ENCODE data around the gene ZNF622.

ZNF622 gene

DNA sequence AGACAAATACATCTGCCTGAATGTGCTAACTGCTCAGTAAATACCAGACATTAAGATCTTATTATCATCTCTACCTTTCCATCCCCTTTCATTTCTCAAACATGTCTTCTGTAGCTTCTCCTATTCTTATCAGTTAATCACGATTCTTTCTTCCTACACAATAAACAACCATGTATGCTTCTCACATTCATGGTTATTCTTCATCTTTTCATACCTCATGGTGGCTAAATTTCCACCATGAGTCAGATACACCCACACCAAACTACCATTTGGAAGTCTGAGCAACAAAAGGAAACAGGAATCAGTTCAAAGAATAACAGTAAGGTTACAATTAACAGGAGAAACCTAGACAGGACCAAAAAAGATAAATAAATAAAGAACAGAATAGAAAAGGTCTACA is 7.7 kb downstream of the ZNF622 start:
- peaks cover 28% of the 10 kb centered on the region for H3K79me2 ChIP-seq (ENCODE audit: low read length)
- H3K4me1 ChIP-seq (ENCODE audit: low read length): peaks cover 12% of the 10 kb centered on the region
- no peak overlapping the region for H2AFZ ChIP-seq (ENCODE audit: low read depth, low read length)
- no peak overlapping the region for H3K27ac ChIP-seq (ENCODE audit: low read length)
- H3K9me3 ChIP-seq (ENCODE audit: insufficient read depth, low read length): no peaks in the 10 kb centered on the region
- TF ChIP-seq EZH2phosphoT487 (IDR thresholded peaks at IDR 0.05; ENCODE audit: low read depth): no peak
- TF ChIP-seq, protein P1, sequence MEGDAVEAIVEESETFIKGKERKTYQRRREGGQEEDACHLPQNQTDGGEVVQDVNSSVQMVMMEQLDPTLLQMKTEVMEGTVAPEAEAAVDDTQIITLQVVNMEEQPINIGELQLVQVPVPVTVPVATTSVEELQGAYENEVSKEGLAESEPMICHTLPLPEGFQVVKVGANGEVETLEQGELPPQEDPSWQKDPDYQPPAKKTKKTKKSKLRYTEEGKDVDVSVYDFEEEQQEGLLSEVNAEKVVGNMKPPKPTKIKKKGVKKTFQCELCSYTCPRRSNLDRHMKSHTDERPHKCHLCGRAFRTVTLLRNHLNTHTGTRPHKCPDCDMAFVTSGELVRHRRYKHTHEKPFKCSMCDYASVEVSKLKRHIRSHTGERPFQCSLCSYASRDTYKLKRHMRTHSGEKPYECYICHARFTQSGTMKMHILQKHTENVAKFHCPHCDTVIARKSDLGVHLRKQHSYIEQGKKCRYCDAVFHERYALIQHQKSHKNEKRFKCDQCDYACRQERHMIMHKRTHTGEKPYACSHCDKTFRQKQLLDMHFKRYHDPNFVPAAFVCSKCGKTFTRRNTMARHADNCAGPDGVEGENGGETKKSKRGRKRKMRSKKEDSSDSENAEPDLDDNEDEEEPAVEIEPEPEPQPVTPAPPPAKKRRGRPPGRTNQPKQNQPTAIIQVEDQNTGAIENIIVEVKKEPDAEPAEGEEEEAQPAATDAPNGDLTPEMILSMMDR (IDR thresholded peaks at IDR 0.05; ENCODE audit: low read depth, low read length): no peak
- no peak overlapping the region for H3K4me2 ChIP-seq (ENCODE audit: low read length)
- peaks cover 16% of the 10 kb centered on the region for H4K20me1 ChIP-seq (ENCODE audit: insufficient read depth, low read length)
- peaks cover 59% of the 10 kb centered on the region for H3K36me3 ChIP-seq (replicated peaks; ENCODE audit: low read depth, low read length)
- no peak overlapping the region for H3K9ac ChIP-seq (ENCODE audit: low read length)
- H3K4me3 ChIP-seq (ENCODE audit: low read length): no peak overlapping the region
- no peaks in the 10 kb centered on the region for H3K27me3 ChIP-seq (ENCODE audit: low read depth, low read length)

DNA sequence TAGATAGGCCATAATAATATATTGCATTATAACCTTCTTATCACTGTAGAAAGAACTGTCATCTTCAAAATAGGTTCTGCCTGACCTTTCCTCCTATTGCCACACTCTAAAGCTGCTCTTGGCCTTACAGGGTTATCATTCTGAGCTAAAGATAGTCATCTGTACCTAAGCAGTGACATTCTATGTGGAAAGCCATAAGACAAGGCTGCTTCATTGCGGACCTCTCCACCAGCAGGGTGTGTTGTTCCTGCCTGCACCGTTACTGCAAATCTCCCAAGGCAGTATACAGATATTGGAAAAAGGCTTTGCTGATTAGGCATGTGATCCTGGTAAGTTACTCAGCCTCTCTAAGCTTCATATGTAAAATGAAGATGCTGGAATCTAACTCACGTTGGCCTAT is 8.1 kb downstream of the ZNF622 start:
- Histone ChIP-seq H3K27ac (ENCODE audit: low read length) (no peak overlapping the region), H3K79me2 (ENCODE audit: low read length) (peaks cover 24% of the 10 kb centered on the region), H3K4me1 (ENCODE audit: low read length) (peaks cover 12% of the 10 kb centered on the region), H3K4me3 (ENCODE audit: low read length) (no peak overlapping the region), H3K9ac (ENCODE audit: low read length) (no peak overlapping the region), H4K20me1 (ENCODE audit: insufficient read depth, low read length) (peaks cover 16% of the 10 kb centered on the region), H3K36me3 (replicated peaks; ENCODE audit: low read depth, low read length) (peaks cover 58% of the 10 kb centered on the region), H2AFZ (ENCODE audit: low read depth, low read length) (no peak overlapping the region), H3K9me3 (ENCODE audit: insufficient read depth, low read length) (no peaks in the 10 kb centered on the region), H3K4me2 (ENCODE audit: low read length) (no peak overlapping the region), H3K27me3 (ENCODE audit: low read depth, low read length) (no peaks in the 10 kb centered on the region)
- TF ChIP-seq, protein P1 (IDR thresholded peaks at IDR 0.05; ENCODE audit: low read depth, low read length): no peak
- TF ChIP-seq EZH2phosphoT487 (IDR thresholded peaks at IDR 0.05; ENCODE audit: low read depth): no peak

DNA sequence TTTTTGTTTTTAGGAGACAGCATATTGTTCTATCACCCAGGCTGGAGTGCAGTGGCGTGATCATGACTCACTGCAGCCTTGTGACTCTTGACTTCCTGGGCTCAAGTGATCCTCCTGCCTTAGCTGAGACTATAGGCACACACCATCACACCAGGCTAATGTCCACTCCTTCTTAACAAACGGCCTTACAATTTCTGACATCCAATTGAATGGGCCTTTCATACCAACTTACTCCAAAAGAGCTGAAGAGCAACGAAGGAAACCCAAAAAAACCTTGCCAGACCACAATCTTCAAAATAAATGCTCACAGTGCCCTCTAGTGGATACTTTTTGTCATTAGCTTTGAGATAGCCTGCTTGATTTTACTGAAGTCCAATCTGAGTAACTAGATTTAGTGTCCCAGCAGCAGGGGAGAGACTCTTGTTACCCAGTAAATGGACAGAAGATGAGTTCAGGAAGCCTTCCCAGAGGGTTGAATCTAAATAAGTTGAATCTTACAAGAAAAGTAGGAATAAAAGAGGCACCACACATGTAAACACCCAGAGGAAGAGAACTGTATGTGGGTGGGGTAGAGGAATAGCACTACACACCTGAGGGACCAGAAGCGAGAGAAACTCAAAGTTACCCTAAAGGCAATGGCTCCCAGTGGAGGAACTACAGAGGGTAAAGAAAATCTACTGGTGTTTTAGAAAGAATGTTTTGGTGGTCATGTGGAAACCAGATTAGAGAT is 9.3 kb downstream of the ZNF622 start:
- Histone ChIP-seq H3K9ac (ENCODE audit: low read length) (0 out of 2 replicates have a peak overlapping the region, but pooled peaks have one; percentile 13), H3K79me2 (ENCODE audit: low read length) (peaks cover 21% of the 10 kb centered on the region), H3K36me3 (replicated peaks; ENCODE audit: low read depth, low read length) (peaks cover 64% of the 10 kb centered on the region), H4K20me1 (ENCODE audit: insufficient read depth, low read length) (peaks cover 16% of the 10 kb centered on the region), H3K27ac (ENCODE audit: low read length) (no peak overlapping the region), H3K27me3 (ENCODE audit: low read depth, low read length) (no peaks in the 10 kb centered on the region), H2AFZ (ENCODE audit: low read depth, low read length) (no peak overlapping the region), H3K4me2 (ENCODE audit: low read length) (peak overlapping the region; percentile 26), H3K9me3 (ENCODE audit: insufficient read depth, low read length) (no peaks in the 10 kb centered on the region), H3K4me3 (ENCODE audit: low read length) (no peak overlapping the region), H3K4me1 (ENCODE audit: low read length) (peaks cover 12% of the 10 kb centered on the region)
- no peak for TF ChIP-seq EZH2phosphoT487 (IDR thresholded peaks at IDR 0.05; ENCODE audit: low read depth)
- TF ChIP-seq, protein P1 (IDR thresholded peaks at IDR 0.05; ENCODE audit: low read depth, low read length): peak; percentile 66

DNA sequence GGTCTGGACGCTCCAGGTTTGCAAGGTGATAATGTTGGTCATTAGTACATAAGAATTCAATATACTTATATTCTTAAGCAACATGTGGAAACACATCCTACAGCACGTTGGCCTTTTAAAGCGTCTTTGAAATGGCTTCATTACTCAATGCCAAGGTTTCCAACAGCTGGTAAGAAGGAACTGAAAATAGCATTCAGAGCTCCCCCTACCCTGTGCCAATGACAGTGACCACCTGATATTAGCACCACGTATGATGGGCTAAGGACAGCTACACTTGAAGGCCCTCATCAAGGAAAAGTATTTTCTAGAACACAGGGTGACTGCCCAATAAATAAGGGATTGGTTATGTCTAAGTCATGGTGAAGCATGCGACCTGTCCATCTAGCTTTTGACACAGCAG is 9.9 kb downstream of the ZNF622 start:
- Histone ChIP-seq H2AFZ (ENCODE audit: low read depth, low read length) (no peak overlapping the region), H3K4me2 (ENCODE audit: low read length) (peak overlapping the region; percentile 26), H3K9ac (ENCODE audit: low read length) (0 out of 2 replicates have a peak overlapping the region, but pooled peaks have one; percentile 13), H3K36me3 (replicated peaks; ENCODE audit: low read depth, low read length) (peaks cover 67% of the 10 kb centered on the region), H3K4me3 (ENCODE audit: low read length) (no peak overlapping the region), H4K20me1 (ENCODE audit: insufficient read depth, low read length) (peaks cover 16% of the 10 kb centered on the region), H3K9me3 (ENCODE audit: insufficient read depth, low read length) (no peaks in the 10 kb centered on the region), H3K27me3 (ENCODE audit: low read depth, low read length) (no peaks in the 10 kb centered on the region), H3K79me2 (ENCODE audit: low read length) (peaks cover 21% of the 10 kb centered on the region), H3K27ac (ENCODE audit: low read length) (no peak overlapping the region), H3K4me1 (ENCODE audit: low read length) (peaks cover 12% of the 10 kb centered on the region)
- TF ChIP-seq, protein P1 (IDR thresholded peaks at IDR 0.05; ENCODE audit: low read depth, low read length): no peak
- TF ChIP-seq EZH2phosphoT487 (IDR thresholded peaks at IDR 0.05; ENCODE audit: low read depth): no peak
